HepG2 (cell line): ENCODE data around the gene TCF23. TPM values are rescaled to one million over a fixed set of nuclear protein-coding genes. Genes with fewer than 3 reads are reported as not detected.

ENCODE experiments used
- ATAC-seq: fragments of 200-7000 bp; cut with Tn5 transposase; 3 replicates; pipeline ENCODE4 v1.9.1; 2020; ENCODE audit warnings: mild to moderate bottlenecking, moderate library complexity
- BruUV-seq: library from RNA; stranded (reverse); fragments of 400-500 nt; replicated peaks from 2 replicates; lab custom pipeline; 2021; lab: Mats Ljungman, UMichigan
- CTCF ChIA-PET: fragments of 300-600 bp; formaldehyde crosslinking; extraction: SDS; loops from one replicate; lab custom pipeline; 2021; ENCODE audit warnings: low total read pairs, inconsistent platforms, low intra/inter-chr PET ratio; lab: Yijun Ruan, JAX
- POLR2A ChIA-PET: fragments of 350-600 bp; sonication (Branson Sonifier 250); formaldehyde crosslinking; loops from one replicate; lab custom pipeline; 2020; ENCODE audit warnings: antibody characterized with exemption, inconsistent platforms; lab: Yijun Ruan, JAX
- DNase-seq: peaks from one replicate; pipeline ENCODE4 v3.0.0-alpha.2; 2015; ENCODE audit warnings: low spot score
- FAIRE-seq: peaks from 3 replicates; lab custom pipeline; 2011; peaks lifted over from hg19 to GRCh38; lab: Jason Lieb, UNC
- H2AFZ ChIP-seq: one replicate; pipeline ENCODE4 v1.6.1; 2011; ENCODE audit warnings: low read length, inconsistent platforms
- H3K27ac ChIP-seq: fragments of 300-600 bp; 3 replicates; pipeline ENCODE4 v1.8.0; 2011; ENCODE audit warnings: mixed run types, mild to moderate bottlenecking, mixed read lengths, low read length, inconsistent platforms; ENCODE audit not compliant: insufficient read depth; ENCODE audit errors: extremely low read length
- H3K27me3 ChIP-seq, 2 experiments: fragments of 200-600 bp in 1 of 2; 2 replicates in 1 of 2; 3 replicates in 1 of 2; pipeline versions ENCODE4 v1.6.0 to v1.8.0; 2011; ENCODE audit warnings: low read length in 2 of 2, mild to moderate bottlenecking in 2 of 2, moderate library complexity in 2 of 2, inconsistent platforms in 1 of 2; ENCODE audit not compliant: insufficient read depth in 2 of 2, control insufficient read depth in 1 of 2
- H3K36me3 ChIP-seq, 2 experiments: fragments of 200-600 bp in 1 of 2; replicated peaks in 1 of 2; 2 replicates in 1 of 2; 3 replicates in 1 of 2; pipeline versions ENCODE4 v1.5.1 to v1.8.0; 2011; ENCODE audit warnings: low read length in 2 of 2, inconsistent platforms in 1 of 2; ENCODE audit not compliant: insufficient read depth in 2 of 2, control insufficient read depth in 1 of 2
- H3K4me1 ChIP-seq: 2 replicates; pipeline ENCODE4 v1.5.1; 2012; ENCODE audit warnings: low read length, inconsistent platforms; ENCODE audit not compliant: insufficient read depth
- H3K4me2 ChIP-seq: 2 replicates; pipeline ENCODE4 v1.6.0; 2011; ENCODE audit warnings: low read depth, low read length, inconsistent platforms
- H3K4me3 ChIP-seq, 3 experiments: fragments of 200-600 bp in 1 of 3; sonication (generic), shearing (Covaris generic) in 1 of 3; replicated peaks in 1 of 3; 2 replicates each; pipeline ENCODE4 v1.5.1; 2011 to 2016; ENCODE audit warnings: low read length in 3 of 3, inconsistent platforms in 2 of 3, low read depth in 2 of 3, mild to moderate bottlenecking in 2 of 3, control low read depth in 1 of 3, mixed read lengths in 1 of 3; ENCODE audit not compliant: insufficient read depth in 1 of 3
- H3K79me2 ChIP-seq: one replicate; pipeline ENCODE4 v1.6.1; 2011; ENCODE audit warnings: low read length, inconsistent platforms; ENCODE audit not compliant: insufficient read depth
- H3K9ac ChIP-seq: 2 replicates; pipeline ENCODE4 v1.6.0; 2011; ENCODE audit warnings: mild to moderate bottlenecking, low read depth, low read length, inconsistent platforms; ENCODE audit not compliant: insufficient read depth
- H3K9me3 ChIP-seq: 2 replicates; pipeline ENCODE4 v1.5.1; 2012; ENCODE audit warnings: mild to moderate bottlenecking, low read length
- H4K20me1 ChIP-seq: 2 replicates; pipeline ENCODE4 v1.6.0; 2011; ENCODE audit warnings: inconsistent platforms, mild to moderate bottlenecking, low read length, moderate library complexity; ENCODE audit not compliant: insufficient read depth
- JUN ChIP-seq: sonication (generic); formaldehyde crosslinking; IDR thresholded peaks from 2 replicates; pipeline ENCODE4 v1.4.0; 2020; ENCODE audit warnings: mild to moderate bottlenecking, missing genetic modification reagents
- MTF2 ChIP-seq: sonication (generic); formaldehyde crosslinking; IDR thresholded peaks from 2 replicates; pipeline ENCODE4 v1.5.0; 2020; ENCODE audit warnings: missing genetic modification reagents, borderline replicate concordance
- MXD4 ChIP-seq: IDR thresholded peaks from 2 replicates; pipeline ENCODE4 v1.6.1; 2016; ENCODE audit warnings: mild to moderate bottlenecking, missing biosample characterization, missing genetic modification reagents
- NONO ChIP-seq, 2 experiments: fragments of 450-650 bp in 1 of 2; sonication (generic) in 1 of 2; formaldehyde crosslinking in 1 of 2; IDR thresholded peaks in 1 of 2; conservative IDR thresholded peaks in 1 of 2; 2 replicates each; pipeline versions ENCODE4 v1.6.1 to v1.8.0; 2017 to 2022; ENCODE audit warnings: mild to moderate bottlenecking in 1 of 2, missing genetic modification reagents in 1 of 2, moderate library complexity in 1 of 2
- RBFOX2 ChIP-seq: fragments of 200-400 bp; formaldehyde crosslinking; IDR thresholded peaks from 2 replicates; pipeline ENCODE4 v1.6.1; 2017; ENCODE audit warnings: low read depth, mild to moderate bottlenecking, low read length
- TARDBP ChIP-seq: sonication (generic); formaldehyde crosslinking; IDR thresholded peaks from 2 replicates; pipeline ENCODE4 v1.8.0; 2022; ENCODE audit warnings: mild to moderate bottlenecking, missing genetic modification reagents
- WIZ ChIP-seq: sonication (generic); formaldehyde crosslinking; IDR thresholded peaks from 2 replicates; pipeline ENCODE4 v1.5.1; 2020; ENCODE audit warnings: mild to moderate bottlenecking, missing genetic modification reagents
- ZHX1 ChIP-seq: sonication (generic); formaldehyde crosslinking; IDR thresholded peaks from 2 replicates; pipeline ENCODE4 v1.8.1; 2022; ENCODE audit warnings: low read depth, mild to moderate bottlenecking, missing genetic modification reagents
- ZNF142 ChIP-seq: sonication (generic); formaldehyde crosslinking; IDR thresholded peaks from 2 replicates; pipeline ENCODE4 v1.4.0; 2020; ENCODE audit warnings: missing genetic modification reagents
- ZNF383 ChIP-seq: sonication (generic); formaldehyde crosslinking; IDR thresholded peaks from 2 replicates; pipeline ENCODE4 v1.4.0; 2020; ENCODE audit warnings: missing genetic modification reagents, mild to moderate bottlenecking, borderline replicate concordance
- ZNF501 ChIP-seq: sonication (generic); formaldehyde crosslinking; IDR thresholded peaks from 2 replicates; pipeline ENCODE4 v1.5.1; 2020; ENCODE audit warnings: mild to moderate bottlenecking, moderate library complexity, missing genetic modification reagents
- ZNF577 ChIP-seq: sonication (generic); formaldehyde crosslinking; IDR thresholded peaks from 2 replicates; pipeline ENCODE4 v1.4.0; 2020; ENCODE audit warnings: mild to moderate bottlenecking, low read depth, missing genetic modification reagents, borderline replicate concordance
- ZNF773 ChIP-seq: sonication (generic); formaldehyde crosslinking; IDR thresholded peaks from 2 replicates; pipeline ENCODE4 v1.4.0; 2020; ENCODE audit warnings: missing genetic modification reagents, borderline replicate concordance
- ZNF782 ChIP-seq: sonication (generic); formaldehyde crosslinking; IDR thresholded peaks from 2 replicates; pipeline ENCODE4 v1.4.0; 2020; ENCODE audit warnings: missing genetic modification reagents, mild to moderate bottlenecking, borderline replicate concordance
- ZNF879 ChIP-seq: sonication (generic); formaldehyde crosslinking; IDR thresholded peaks from 2 replicates; pipeline ENCODE4 v1.8.1; 2023; ENCODE audit warnings: missing genetic modification reagents
- ZNF891 ChIP-seq: sonication (generic); formaldehyde crosslinking; IDR thresholded peaks from 2 replicates; pipeline ENCODE4 v1.5.0; 2020; ENCODE audit warnings: mild to moderate bottlenecking, missing genetic modification reagents
- WGBS: methylation state at CpG from one replicate; pipeline ENCODE4 v1.1.6; 2017; ENCODE audit warnings: low lambda C conversion rate; 5-methylcytosine and 5-hydroxymethylcytosine counted together
- in situ Hi-C: cut with HindIII; loops from 2 replicates; pipeline ENCODE4 v1.10.0; 2017; ENCODE audit warnings: low pct_unique_long_range_greater_than_20kb; ENCODE audit not compliant: extremely low pct_ligation_motif_present
- intact Hi-C: fragments of 100-400 bp; cut with micrococcal nuclease; formaldehyde crosslinking; loops from one replicate; pipeline ENCODE4 v1.10.0; 2022; ENCODE audit not compliant: unreplicated experiment
- polyA plus RNA-seq, 8 experiments: library from polyadenylated mRNA; depleted of rRNA in 3 of 8; stranded (reverse) in 7 of 8; unstranded in 1 of 8; fragments of >200 nt; fragmentation: Illumina TruSeq in 4 of 8; extraction: Trizol in 4 of 8; gene quantifications; 2 replicates each; pipeline versions ENCODE4 v1.2.1 to v1.2.3, GENCODE V29; 2011 to 2016; ENCODE audit warnings: low read depth in 4 of 8, missing spikeins in 1 of 8, mixed read lengths in 1 of 8; ENCODE audit not compliant: insufficient read depth in 1 of 8
- total RNA-seq, 5 experiments: library from RNA; depleted of rRNA; stranded (reverse); fragments of >200 nt; fragmentation: Illumina TruSeq; extraction: Trizol; gene quantifications; 2 replicates each; pipeline ENCODE4 v1.2.3, GENCODE V29; 2016; ENCODE audit warnings: low read depth in 1 of 5

The TCF23 gene
- total and polyA plus RNA-seq, 2 of the 13 experiments (the other 11 are each of a cell fraction or from before 2014, with no cell fraction given) = 0.02 to 1.4 TPM

DNA sequence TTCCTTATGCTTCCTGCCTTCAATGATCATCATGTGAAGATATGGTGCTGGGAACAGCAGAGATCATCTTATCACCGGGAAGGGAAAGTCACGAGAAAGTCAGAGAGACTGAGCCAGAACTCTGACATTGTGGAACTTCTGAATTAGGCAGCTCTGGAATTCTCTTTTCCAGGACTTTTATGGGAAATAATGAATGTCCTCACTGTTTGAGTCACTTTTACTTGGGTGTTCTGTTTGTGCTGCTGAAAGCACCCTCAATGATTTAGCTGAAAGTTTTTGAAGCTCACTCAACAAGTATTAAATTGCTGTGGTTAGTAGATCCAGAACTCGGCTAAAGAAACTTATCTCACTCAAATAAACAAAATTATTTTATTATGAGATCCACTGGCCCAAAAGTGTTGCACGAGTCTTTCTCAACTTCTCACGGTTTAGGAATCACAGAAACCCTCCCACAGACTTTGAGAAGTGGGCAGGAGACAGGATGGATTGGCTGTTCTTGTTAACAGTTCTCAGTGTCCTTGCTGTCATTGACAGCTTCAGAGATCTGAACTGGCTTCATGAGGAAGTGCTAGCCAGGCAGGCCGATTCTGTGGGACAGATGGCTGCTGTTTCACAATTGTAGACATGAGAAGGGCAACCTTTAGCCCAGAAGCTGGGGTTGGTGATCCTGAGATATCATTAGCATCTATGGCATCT lies 36.7 kb downstream of the TCF23 start:
- DNase-seq (peak; percentile 86), ATAC-seq (peak; percentile 89), FAIRE-seq (peak; percentile 84)
- Histone ChIP-seq H4K20me1 (no peaks in the 10 kb centered on the region), H3K4me1 (peaks cover 66% of the 10 kb centered on the region), H3K79me2 (no peaks in the 10 kb centered on the region), H3K9me3 (no peaks in the 10 kb centered on the region), H3K27me3 (no peaks in the 10 kb centered on the region), H2AFZ (no peak overlapping the region), H3K4me2 (no peak overlapping the region), H3K36me3 (no peaks in the 10 kb centered on the region), H3K4me3 (no peak overlapping the region), H3K9ac (peak overlapping the region; percentile 46), H3K27ac (peak overlapping the region; percentile 63)
- ChIA-PET POLR2A (interaction anchor here (1.0 to 2.5 kb wide), 5 partner anchors 8 to 158 kb away, joined by 3 to 7 read pairs (median 6); partner anchors contain the start of genes ATRAID and PREB), CTCF (no interaction called here)
- in situ Hi-C loops (loop anchor here (5.0 kb wide), 1 partner anchor 33 kb away; no protein-coding TSS in a partner anchor), intact Hi-C loops (no loop called here)
- WGBS = 46% methylated on average over 6 of the region's 6 CpGs
- no TSS peak for BruUV-seq
- TF ChIP-seq TARDBP (CRISPR knock-in tag) (0 out of 2 replicates have a peak, but pooled peaks have one; percentile 38), ZNF782 (CRISPR knock-in tag) (no peak), ZNF879 (CRISPR knock-in tag) (no peak), RBFOX2 (no peak), WIZ (CRISPR knock-in tag) (no peak), MXD4 (CRISPR knock-in tag) (no peak), NONO (IDR thresholded peaks at IDR 0.05) (no peak), NONO (CRISPR knock-in tag; conservative IDR thresholded peaks at IDR 0.05) (no peak), JUN (CRISPR knock-in tag) (no peak), ZNF501 (CRISPR knock-in tag) (0 out of 2 replicates have a peak, but pooled peaks have one; percentile 32), ZNF577 (no peak), MTF2 (no peak), ZNF773 (CRISPR knock-in tag) (no peak), ZNF383 (CRISPR knock-in tag) (no peak), ZNF891 (CRISPR knock-in tag) (no peak), ZNF142 (CRISPR knock-in tag) (no peak), ZHX1 (CRISPR knock-in tag) (no peak)
